ENCODE results near the gene CLP1. TPM values are rescaled to one million over a fixed set of nuclear protein-coding genes. Genes with fewer than 3 reads are reported as not detected.
A peak's percentile ranks its signal among the peaks of the same experiment; 100 is the strongest.

CLP1 gene
- total and polyA plus RNA-seq, 10 of the 15 experiments (the other 5 are each of a cell fraction or from before 2014, with no cell fraction given), result 19.9 to 45.7 (median 27.8) TPM

DNA sequence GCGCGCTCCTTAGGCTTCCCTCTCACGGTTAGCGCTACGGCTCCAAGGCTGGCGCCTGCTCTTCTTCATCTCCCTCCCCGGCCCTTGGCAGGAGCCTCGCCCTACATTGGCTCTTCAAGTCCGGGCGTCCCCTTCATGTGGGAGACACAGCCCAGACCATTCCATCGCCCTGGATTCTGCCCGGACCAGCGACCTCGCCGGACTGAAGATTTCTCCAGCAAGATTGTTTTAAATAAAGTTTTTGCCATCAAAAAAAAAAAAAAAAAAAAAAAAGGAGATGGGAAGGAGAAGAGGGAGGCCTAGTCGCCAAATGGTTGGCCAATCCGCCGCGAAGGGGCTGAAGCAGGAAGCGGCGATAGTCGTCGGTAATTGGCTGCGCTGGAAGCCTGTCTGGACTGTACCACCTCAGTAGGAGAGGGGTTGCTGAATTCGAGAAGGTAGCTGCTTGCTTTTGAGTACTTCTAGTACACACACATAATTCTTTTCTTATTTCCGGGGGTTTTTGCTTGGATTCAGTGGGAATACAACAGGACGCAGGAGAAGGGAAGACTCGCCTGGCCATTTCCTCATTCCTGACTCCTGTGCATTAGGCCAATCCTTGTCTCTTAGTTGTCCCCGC is 9.7 kb downstream of the CLP1 start (continued):
- peak; percentile 98 for TF ChIP-seq CHD1 (IDR thresholded peaks at IDR 0.05; ENCODE audit: low read depth, low read length)

DNA sequence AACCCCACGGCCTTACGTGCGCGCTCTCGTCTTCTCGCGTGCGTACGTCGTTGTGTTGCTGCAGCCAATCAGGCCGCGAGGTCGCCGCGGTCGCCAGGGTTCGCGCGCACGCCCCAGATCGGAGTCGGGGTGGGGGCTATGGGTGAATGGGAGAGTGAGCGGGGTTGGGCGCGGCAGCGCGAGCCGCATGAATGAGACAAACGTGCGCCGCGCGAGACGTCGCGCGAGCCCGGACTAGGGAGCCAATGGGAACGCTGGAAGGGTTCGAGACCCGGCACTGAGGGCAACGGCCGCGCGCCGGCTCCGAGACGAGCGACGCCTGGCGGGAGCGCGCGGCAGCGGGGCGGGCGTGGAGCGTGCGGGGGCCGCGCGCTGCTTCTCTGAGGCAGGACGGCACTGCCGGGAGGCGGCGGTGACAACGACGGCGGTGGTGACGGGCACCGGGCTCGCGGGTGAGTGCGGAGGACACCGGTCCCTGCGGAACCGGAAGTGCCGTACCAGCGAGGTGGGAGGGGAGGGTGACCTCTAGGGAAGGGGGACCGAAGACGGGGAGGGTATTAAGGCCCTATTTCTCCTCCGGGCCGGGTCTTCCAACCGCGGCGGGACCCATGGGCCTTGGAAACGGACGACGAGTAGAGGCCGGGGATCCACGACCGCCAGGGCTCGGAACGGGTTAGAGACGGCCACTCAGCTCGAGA is 10.3 kb downstream of the CLP1 start, which contains the start of gene ZDHHC5:
TSS of gene ZDHHC5 (plus strand) at position 379 of the 698 bp plus-strand sequence. CDS start 4,977 bp downstream, outside the sequence.
- no TSS peak for BruUV-seq (replicated peaks)
- Histone ChIP-seq H3K9me3 (replicated peaks; ENCODE audit: control insufficient read depth, insufficient read depth, low read length) (no peaks in the 10 kb centered on the region), H3K79me2 (ENCODE audit: control insufficient read depth, insufficient read depth, low read length) (peaks cover 49% of the 10 kb centered on the region), H3K4me1 (ENCODE audit: control insufficient read depth, insufficient read depth, low read length) (peaks cover 7% of the 10 kb centered on the region), H3K9ac (ENCODE audit: control insufficient read depth, insufficient read depth, low read length) (peak within 1 kb of the TSS; percentile 89), H3K4me3 (peak within 1 kb of the TSS; percentile 90), H3K27me3 (replicated peaks in 1 of 2; ENCODE audit: control insufficient read depth in 2 of 2, insufficient read depth in 2 of 2, low read length in 1 of 2) (no peaks in the 10 kb centered on the region), H4K20me1 (ENCODE audit: control insufficient read depth, insufficient read depth) (peaks cover 3% of the 10 kb centered on the region; the same call in 1 of the 2 replicates), H3K4me2 (ENCODE audit: control insufficient read depth, insufficient read depth) (peak within 1 kb of the TSS; percentile 87), H3K27ac (ENCODE audit: control insufficient read depth, insufficient read depth) (peak within 1 kb of the TSS; percentile 99), H2AFZ (ENCODE audit: control insufficient read depth, low read depth, low read length) (peak within 1 kb of the TSS; percentile 95), H3K36me3 (ENCODE audit: control insufficient read depth in 2 of 2, insufficient read depth in 2 of 2, low read length in 1 of 2) (peaks cover 1 to 6% of the 10 kb centered on the region in 2 experiments)
- in situ Hi-C loops (cut with MboI) (loop anchor here (10.0 kb wide), 1 partner anchor 857 kb away; no protein-coding TSS in a partner anchor), intact Hi-C loops (cut with micrococcal nuclease; ENCODE audit: unreplicated experiment) (loop anchor here (1.0 to 5.0 kb wide), 6 partner anchors 11 to 1889 kb away; partner anchors contain the start of genes CLP1, MED19, SELENOH and TMX2)
- POLR2A ChIA-PET, result interaction anchor here (1.7 to 2.3 kb wide), 2 partner anchors 10 to 74 kb away, joined by 5 to 7 read pairs; partner anchors contain the start of genes CLP1 and SELENOH
- CTCF ChIA-PET, result interaction anchor here (0.6 to 4.3 kb wide), 2 partner anchors 10 to 133 kb away, joined by 3 to 28 read pairs; partner anchors contain the start of gene CLP1
- under 1% methylated on average over 83 of the region's 96 CpGs for WGBS (ENCODE audit: insufficient coverage, insufficient replicate concordance, low lambda C conversion rate, missing lambda C conversion rate)
- RAD21 ChIA-PET (ENCODE audit: unreplicated experiment), result interaction anchor here (1.1 to 4.8 kb wide), 2 partner anchors 10 to 132 kb away, joined by 3 to 22 read pairs; partner anchors contain the start of gene CLP1
- SMC1A ChIA-PET (ENCODE audit: uncharacterized antibody, unreplicated experiment), result interaction anchor here (1.5 to 1.6 kb wide), 2 partner anchors 11 to 131 kb away, joined by 5 to 14 read pairs; partner anchors contain the start of gene CLP1
- ATAC-seq (peak; percentile 91), DNase-seq (ENCODE audit: low read depth, low spot score) (peak; percentile 99), FAIRE-seq (peak; percentile 94)
- TF ChIP-seq PML (IDR thresholded peaks at IDR 0.05; ENCODE audit: low read length) (no peak), ZBED1 (IDR thresholded peaks at IDR 0.05; ENCODE audit: borderline replicate concordance) (peak; percentile 22; the same call in 1 of the 2 replicates), ETV6 (conservative IDR thresholded peaks at IDR 0.05 in 1 of 2, IDR thresholded peaks at IDR 0.05 in 1 of 2; ENCODE audit: borderline replicate concordance in 1 of 2, low read depth in 1 of 2) (no peak), CBX3 (IDR thresholded peaks at IDR 0.05; ENCODE audit: borderline replicate concordance, low read depth) (no peak), SIN3A (IDR thresholded peaks at IDR 0.05; ENCODE audit: low read depth, low read length) (peak; percentile 68), CUX1 (IDR thresholded peaks at IDR 0.05; ENCODE audit: insufficient replicate concordance, low read depth, low read length) (no peak), LARP7 (IDR thresholded peaks at IDR 0.05) (peak; percentile 94), JUNB (IDR thresholded peaks at IDR 0.05) (no peak), MXI1 (IDR thresholded peaks at IDR 0.05; ENCODE audit: low read depth, low read length) (peak; percentile 61)
- TF ChIP-seq, protein P1, sequence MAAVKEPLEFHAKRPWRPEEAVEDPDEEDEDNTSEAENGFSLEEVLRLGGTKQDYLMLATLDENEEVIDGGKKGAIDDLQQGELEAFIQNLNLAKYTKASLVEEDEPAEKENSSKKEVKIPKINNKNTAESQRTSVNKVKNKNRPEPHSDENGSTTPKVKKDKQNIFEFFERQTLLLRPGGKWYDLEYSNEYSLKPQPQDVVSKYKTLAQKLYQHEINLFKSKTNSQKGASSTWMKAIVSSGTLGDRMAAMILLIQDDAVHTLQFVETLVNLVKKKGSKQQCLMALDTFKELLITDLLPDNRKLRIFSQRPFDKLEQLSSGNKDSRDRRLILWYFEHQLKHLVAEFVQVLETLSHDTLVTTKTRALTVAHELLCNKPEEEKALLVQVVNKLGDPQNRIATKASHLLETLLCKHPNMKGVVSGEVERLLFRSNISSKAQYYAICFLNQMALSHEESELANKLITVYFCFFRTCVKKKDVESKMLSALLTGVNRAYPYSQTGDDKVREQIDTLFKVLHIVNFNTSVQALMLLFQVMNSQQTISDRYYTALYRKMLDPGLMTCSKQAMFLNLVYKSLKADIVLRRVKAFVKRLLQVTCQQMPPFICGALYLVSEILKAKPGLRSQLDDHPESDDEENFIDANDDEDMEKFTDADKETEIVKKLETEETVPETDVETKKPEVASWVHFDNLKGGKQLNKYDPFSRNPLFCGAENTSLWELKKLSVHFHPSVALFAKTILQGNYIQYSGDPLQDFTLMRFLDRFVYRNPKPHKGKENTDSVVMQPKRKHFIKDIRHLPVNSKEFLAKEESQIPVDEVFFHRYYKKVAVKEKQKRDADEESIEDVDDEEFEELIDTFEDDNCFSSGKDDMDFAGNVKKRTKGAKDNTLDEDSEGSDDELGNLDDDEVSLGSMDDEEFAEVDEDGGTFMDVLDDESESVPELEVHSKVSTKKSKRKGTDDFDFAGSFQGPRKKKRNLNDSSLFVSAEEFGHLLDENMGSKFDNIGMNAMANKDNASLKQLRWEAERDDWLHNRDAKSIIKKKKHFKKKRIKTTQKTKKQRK (IDR thresholded peaks at IDR 0.05; ENCODE audit: low read depth, low read length), result no peak
